GM19455 (cell line): ENCODE data around the gene TRIM45.
A peak's percentile ranks its signal among the peaks of the same experiment; 100 is the strongest.
"Not testable (repeated sequence)": the region's sequence is repeated elsewhere in the genome, so short reads cannot be mapped to it uniquely, and the experiment has no call there.

Experiments
- ATAC-seq: cut with Tn5 transposase; IDR thresholded peaks from one replicate; pipeline ENCODE4 v1.9.1; 2021; ENCODE audit not compliant: unreplicated experiment

TRIM45 gene

DNA sequence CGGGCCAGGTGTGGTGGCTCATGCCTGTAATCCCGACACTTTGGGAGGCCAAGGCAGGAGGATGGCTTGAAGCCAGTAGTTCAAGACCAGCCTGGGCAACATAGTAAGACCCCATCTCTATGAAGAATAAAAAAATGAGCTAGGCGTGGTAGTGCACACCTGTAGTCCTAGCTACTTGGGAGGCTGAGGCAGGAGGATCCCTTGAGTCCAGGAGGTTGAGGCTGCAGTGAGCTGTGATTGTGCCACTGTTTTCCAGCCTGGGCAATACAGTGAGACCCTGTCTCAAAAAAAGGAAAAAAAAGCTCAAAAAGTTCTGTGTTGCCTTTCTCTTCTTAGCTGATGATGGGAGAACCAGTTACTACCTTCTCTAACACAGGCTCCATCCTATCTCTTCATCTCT, 19.7 kb downstream of the TRIM45 start:
- ATAC-seq: not testable (repeated sequence)

DNA sequence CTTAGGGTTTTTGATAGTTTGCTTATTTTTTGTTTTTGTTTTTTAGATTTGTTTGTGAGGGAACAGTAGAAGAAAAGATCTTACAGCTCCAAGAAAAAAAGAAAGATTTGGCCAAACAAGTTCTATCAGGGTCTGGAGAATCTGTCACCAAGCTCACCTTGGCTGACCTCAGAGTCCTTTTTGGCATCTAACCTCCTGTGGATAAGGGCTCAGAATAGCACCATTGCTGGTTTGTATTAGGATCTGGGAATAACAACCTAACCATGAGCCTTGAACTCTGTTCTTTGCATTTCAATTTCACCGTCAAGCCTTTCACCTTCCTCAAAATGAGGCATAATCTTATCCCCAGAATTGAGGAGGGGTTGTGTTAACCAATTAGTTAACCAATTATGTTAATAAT, 20.2 kb downstream of the TRIM45 start:
- ATAC-seq: no peak

DNA sequence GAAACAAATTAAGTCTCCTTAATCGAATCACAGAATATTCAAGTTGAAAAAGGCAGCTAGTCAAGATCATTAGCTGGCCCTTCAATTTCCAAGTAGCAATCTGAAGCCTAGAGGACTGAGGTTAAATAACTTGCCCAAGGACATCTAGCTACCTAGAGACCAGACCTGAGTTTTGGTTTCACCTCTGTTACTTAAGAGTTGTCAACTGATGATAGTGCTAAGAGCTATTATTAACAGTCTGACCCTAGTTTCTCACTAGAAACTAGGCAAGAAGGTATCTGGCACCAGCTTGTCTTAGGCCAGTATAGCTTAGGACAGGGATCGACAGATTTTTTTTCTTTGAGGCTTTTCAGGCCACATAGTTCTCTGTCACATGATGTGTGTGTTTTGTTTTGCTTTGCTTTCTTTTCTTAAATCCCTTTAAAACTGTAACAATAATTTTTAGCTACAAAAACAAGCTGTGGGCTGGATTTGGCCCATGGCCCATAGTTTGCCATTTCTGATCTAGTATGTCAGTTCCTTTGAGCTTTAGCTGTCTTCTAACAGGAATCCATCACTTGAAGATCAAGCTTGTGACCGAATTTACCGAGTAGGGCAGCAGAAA, 23.2 kb downstream of the TRIM45 start:
- no peak for ATAC-seq

DNA sequence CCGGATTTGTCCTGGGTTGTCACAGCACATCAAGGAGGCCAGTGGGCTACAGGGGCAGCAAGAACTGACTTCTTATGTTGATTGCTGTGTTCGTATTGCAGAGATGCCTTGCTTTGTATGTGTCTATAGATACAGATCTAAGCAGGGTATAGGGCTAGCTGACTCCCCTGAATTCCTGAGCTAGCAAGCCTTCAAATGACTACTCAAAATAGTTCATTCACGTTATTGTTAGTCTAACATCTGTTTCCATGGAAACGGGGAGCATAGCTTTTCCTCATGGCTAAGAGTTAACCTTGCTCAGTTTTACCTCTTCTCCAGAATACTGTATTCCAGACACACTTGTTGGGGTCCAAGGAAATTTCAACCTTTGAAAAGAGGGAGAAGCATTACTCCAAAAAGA, 24.1 kb downstream of the TRIM45 start:
- ATAC-seq: no peak

DNA sequence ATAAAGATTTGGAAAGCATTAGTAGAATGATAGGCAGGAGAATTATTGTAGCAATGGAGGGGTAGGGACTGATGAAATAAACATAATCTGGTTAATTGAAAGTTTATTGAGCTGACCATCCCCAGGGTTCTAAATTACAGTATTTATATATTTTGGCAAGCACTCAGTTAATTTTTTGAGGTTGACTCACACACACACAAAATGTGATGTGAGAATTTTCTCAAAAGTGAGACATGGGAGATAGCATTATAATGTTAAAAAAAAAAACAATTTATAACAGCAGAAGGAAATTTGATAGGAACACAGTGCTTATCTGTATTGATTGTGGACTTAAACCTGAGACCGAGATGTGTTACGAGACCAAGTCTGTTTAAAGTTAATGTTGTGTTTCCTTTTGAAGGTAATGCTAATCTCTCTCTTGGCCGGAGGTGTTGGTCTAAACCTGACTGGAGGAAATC, 24.6 kb downstream of the TRIM45 start:
- no peak for ATAC-seq

DNA sequence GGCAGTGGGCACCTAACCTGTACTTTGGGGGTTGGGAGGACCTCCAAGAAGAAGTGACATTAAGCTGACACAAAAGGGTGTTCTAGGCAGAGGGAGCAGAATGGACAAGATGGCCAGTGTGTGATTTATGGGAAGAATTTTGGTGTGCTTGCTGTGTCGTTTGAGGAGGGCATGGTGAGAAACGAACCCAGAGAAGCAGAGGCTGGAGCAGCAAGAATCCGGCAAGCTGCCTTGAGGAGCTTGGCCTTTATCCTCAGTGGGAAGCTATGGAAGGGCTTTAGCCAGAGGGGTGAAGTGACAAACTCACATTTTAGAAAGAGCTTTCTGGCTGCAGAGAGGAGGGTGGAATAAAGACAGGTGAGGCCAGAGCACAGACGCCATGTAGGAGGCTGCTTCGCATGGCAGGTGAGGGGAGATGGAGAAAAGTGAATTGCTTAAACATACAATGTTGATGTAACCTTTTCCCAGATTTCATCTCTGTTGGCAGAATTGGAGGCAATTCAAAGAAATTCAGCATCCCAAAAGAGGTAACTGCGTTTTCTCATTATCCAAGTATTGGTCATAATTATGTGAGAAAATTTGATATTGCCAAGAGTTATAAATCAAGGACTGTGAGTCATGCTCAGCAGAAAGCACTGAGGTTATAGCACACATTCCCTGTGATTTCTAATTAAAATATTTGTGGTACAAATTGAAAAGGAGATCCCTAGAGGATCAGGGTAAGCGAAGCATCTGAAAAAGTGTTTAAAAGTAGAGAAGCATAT, 26.5 kb downstream of the TRIM45 start:
- no peak for ATAC-seq

DNA sequence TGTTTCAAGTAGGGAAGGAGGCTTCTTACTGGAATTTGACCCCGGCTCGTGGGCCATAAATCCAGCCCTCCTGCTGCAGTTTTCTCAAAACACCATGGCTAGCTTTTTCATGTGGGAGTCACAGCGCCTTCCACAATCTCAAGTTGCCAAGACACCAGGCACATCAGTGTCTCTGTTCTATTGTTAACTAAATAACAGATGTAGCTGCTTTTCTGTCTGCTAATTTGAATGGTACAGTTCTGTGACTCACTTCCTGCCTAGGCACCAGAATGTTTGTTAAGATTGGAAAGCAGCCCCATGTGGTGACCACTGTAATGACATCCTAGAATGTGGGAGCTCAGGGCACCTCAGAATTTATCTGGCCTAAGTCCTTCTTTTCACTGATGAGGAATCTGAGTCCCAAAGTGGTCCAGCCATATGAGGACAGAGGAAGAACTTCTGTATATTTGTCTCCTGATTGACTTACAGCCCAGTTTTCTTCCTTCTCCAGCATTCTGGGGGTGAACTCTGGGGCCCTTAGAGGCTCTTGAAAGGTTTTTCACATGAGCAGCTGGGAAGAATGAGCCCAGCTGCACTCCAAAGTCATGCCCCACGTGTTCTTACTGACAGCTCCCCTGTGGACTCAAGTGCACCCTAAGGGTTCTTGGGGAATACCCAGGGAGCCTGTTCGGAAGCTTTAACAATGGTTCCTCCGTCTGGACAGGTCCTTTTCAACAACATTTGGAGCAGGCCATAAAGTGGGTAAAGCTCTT, 27.5 kb downstream of the TRIM45 start:
- ATAC-seq: no peak

DNA sequence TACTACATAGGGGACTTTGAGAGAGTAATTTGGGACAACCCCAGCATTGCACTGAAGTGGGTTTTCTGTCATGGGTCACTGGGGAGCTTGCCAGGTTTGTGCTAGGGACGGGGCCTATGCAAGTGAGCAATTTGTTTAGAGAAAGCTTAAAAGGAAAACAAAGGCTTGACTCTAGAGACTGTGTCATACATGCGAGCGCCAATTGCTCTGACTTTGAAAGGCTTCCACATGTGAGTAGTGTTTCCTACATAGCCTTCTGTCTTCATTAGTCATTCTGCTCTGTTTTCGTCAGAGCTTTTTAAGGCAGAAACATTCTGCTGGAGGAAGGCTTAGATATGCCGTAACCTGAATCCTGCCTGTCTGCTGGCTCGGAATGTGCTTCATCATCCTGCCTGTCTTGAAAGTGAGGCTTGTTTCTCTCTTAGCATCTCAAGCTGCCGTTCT, 28.4 kb downstream of the TRIM45 start:
- ATAC-seq: no peak

DNA sequence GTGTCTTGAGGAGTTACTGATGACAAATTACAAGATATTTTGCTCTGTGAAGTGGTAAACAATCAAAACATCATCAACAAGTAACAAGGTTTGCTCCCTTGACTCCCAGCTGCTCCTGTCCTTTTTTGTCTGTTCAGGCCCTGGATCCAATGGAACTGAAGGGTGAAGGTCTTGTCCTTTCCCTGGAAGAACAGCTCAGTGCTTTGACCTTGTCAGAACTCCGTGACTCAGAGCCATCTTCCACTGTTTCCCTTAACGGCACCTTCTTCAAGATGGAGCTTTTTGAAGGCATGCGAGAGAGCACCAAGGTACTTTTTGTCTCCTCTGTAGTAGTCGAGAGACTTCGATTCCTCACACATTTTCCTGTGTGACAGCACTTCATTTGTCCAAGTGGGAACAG, 29.0 kb downstream of the TRIM45 start:
- ATAC-seq: no peak

DNA sequence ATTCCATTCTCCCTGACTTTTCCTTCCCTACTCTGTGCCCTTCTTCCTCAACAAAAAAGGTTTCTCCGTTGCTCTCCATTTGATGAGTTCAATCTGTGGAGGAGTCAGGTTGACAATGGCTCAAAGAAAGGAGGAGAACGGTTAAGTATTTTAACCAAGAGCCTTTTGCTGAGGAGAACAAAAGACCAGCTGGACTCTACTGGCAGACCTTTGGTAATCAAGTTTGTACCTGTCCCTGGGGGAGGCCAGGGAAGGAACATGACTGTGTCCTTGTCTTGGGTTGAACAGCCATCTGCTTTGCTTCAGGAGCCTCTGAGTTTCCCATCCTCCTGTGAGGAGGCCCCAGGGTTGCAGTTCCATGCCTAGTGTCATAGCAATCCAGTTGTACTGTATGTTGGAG, 31.6 kb downstream of the TRIM45 start:
- no peak for ATAC-seq

DNA sequence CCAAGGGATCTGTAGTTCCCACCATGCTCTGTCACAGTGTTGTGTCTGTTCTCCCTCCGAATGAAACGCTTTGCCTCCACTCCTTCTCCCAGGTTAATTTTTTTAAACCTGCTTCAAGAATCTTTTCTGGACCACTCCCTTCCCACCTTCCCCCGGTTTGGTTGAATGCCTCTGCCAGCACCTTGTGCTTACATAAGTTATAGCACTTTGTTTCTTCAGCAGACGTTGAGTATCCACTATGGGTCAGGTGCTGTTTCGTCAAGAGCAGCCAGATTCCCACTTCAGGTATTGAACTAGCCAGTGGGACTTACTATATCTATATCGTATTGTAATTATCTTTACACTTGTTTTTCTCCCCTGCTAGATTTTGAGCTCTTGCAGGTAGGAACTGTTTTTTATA, 33.9 kb downstream of the TRIM45 start:
- ATAC-seq: no peak

DNA sequence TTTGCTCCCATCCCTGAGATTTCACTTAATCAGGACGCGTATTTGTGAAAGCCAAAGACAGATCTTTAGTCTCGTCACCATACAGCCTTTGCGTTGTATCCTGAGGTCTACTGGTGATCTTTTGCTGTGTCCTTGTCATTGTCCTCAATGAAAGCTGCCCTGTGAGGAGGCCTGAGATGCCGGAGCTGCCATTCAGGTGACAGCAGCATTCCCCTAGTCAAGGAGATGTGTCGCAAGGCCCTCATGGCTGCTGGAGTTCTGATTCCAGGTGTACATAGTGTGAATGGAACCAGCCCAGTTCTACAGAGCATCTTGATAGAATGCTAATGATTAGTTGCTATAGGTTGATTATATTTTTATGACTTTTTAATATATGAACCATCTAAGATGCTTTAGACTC, 37.3 kb downstream of the TRIM45 start:
- ATAC-seq: no peak

DNA sequence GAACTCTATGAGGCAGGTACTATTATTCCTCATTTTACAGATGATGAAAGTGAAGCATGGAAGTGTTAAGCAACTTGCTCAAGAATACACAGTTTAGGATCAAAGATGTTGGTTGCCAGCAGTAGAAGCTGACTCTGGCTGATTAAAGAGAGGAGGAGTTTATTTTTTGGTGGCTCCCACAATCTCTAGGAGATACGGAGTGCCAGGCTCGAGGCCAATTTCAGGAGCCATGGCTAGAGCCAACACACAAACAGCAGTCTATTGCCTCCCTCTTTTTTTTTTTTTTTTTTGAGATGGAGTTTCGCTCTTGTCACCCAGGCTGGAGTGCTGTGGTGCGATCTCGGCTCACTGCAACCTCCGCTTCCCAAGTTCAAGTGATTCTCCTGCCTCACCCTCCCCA, 41.8 kb downstream of the TRIM45 start:
- ATAC-seq: no peak

DNA sequence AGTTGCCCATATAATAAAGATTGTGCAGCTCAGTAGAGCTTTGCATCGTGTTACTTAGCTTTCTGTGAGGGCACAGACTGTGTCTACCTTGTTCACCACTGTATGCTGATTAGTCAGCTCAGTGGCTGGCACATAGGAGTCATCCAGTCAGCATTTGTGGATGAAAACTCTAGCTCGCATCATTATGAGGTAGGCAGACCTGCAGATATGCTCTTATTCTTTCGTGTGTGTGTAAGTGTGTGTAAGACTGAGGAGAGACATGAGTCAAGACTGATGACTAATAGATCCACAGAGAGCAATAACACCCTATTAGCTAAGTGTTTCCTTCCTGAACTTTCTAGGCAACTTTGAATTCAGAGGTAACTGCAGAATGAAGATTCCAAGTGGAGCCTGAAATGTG, 44.3 kb downstream of the TRIM45 start:
- ATAC-seq: no peak

DNA sequence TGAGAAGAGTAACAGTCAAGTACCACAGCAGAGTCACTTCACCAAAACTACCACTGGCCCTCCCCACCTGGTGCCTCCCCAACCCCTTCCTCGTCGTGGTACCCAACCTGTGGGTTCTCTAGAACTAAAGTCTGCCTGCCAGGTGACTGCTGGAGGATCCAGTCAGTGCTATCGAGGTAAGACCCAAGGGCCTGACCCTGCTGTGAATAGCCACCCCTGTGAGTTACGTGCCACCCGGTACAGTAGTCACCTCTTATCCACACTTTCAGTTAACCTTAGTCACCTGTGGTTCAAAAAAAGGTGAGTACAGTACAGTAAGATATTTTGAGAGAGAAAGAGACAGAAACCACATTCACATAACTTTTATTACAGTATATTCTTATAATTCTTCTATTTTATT, 44.9 kb downstream of the TRIM45 start:
- no peak for ATAC-seq

DNA sequence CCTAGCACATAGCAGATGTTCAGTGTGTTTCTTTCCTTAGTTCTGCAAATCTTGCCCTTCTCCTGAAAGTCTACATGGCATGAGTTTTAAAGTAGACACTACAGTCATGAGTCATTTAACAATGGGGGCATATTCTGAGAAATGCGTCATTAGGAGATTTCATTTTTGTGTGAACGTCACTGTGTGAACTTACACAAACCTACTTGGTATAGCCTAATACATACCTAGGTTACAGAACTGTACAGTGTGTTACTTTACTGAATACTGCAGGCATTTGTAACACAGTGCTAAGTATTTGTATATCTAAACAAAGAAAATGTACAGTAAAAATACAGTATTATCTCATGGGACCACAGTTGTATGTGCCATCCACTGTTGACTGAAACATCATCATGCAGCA, 51.4 kb downstream of the TRIM45 start:
- no peak for ATAC-seq

DNA sequence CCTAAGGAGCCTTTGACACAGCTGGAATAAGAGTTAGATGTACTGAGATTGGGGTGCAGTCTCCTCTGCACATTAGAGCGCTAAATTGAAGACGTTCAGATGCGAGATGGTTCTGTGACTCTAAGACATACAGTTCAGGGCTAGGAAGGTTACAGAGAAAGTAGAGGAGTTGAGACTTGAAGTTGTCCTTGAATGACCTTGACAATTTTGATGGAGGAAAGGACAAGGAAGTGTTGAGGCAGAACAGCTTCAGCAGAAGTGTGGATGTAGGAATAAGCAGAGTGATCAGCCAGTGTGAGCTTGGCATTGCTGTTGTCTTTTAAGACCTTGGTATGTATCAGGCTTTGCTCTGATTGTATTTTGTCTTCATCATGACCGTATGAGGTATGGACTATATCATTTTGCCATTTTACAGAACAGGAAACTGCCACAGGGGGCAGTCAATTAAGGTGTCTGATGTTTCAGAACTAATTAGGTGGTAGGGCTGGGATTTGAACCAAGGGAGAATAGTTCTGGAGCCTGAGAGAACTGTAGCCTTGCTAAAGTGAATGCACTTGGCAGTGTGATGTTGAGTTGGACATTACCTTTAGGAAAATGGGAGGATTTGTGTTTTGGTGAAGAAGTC, 52.2 kb downstream of the TRIM45 start:
- ATAC-seq: no peak

DNA sequence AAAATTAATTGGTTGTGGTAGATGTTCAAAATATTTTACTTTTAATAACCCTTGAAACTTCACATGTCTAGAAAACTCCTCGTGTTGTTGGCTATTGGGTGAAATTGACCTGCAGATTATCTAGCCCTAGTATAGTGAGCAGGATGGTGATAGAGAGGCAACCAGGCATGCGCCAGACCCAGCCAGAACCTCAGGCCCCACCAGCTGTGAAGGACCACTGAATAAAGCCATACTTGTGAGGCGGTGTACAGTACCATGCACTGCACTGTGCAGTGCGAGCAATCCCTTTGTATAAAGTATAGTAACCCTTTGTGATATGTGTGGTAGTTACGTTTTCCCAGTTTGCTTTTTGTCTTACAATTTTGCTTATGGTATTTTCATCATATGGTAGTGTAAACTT, 53.0 kb downstream of the TRIM45 start:
- ATAC-seq: no peak

DNA sequence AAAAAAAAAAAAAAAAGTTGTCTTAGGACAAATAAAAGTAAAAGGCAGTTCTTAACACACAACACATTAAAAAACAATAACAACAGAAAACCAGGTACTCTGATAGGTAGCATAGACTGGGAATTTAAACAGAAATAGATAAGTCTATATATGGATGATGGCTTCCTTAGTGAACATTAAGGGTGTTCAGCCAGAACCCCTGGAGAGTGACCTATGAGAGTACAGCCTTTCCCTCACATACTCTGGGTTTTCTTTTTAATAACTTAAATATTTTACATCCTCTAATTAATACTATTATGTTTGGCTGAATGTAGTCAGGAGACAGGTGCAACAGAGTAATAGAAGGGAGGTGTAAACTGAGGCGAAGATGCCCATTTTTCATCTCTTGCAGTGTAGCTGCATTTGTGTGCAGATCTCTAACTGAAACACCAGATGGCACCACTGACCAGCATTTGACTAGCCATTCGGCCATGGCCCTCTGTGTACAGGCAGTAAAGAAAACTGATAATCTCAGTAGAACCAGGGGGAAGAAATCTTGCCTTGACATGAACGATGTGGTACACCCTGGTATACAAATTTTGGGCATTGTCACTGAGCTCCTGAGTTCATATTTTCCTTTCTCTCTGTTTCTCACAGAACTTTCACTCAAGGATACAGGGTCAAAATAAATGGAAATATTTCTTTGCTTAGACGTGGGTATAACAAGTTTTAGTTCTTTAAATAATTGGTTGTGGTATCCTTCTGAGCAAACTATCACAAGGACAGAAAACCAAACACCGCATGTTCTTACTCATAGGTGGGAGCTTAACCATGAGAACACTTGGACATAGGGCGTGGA, 53.8 kb downstream of the TRIM45 start:
- ATAC-seq: peak; percentile 72

DNA sequence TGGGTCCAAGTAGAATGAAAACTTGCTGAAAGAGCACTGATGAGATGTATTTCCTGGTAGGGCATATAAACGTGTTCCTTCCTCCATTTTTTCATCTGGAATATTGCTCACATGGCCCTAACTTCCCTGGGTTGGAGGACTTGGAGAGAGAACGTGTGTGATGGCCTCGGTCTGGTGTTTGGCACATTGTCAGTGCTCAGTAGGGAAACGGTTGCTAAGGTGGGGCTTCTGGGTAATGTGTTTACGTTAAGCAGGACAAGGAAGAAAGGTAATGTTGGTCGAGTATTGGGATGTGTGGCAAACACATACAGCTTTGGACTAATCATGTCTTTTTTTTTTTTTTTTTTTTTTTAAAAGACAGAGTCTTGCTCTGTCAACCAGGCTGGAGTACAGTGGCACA, 55.2 kb downstream of the TRIM45 start:
- ATAC-seq: no peak

DNA sequence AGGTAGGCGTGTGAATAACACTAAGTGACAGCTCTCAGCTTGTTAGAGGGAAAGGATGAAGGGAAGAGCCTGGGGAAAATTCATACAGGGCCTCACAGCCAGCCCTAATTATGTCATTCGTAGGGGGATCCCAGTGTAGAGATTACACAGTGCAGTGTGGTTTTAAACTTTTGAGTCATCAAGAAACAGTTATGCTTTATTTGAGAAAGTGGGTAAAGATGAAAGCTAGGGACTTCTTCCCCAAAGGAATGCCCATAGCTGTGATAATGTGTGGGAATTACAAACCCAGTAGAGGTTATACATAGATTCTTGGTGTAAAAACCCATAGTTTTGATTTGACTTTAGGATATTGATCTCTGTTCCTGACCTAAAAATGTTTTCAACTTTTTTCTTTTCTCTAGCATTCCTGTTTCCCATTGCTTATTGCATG, 59.5 kb downstream of the TRIM45 start:
- ATAC-seq: no peak
